Activated T-cell treated with anti-CD3 and anti-CD28 coated beads for 48 hours (primary cell): Measurements from ENCODE around the gene SRP68.
"Not testable (repeated sequence)": the region's sequence is repeated elsewhere in the genome, so short reads cannot be mapped to it uniquely, and the experiment has no call there.

Source experiments
- DNase-seq: peaks from one replicate; pipeline ENCODE4 v3.0.0-alpha.2; 2020; ENCODE audit warnings: low read depth

Gene SRP68

DNA sequence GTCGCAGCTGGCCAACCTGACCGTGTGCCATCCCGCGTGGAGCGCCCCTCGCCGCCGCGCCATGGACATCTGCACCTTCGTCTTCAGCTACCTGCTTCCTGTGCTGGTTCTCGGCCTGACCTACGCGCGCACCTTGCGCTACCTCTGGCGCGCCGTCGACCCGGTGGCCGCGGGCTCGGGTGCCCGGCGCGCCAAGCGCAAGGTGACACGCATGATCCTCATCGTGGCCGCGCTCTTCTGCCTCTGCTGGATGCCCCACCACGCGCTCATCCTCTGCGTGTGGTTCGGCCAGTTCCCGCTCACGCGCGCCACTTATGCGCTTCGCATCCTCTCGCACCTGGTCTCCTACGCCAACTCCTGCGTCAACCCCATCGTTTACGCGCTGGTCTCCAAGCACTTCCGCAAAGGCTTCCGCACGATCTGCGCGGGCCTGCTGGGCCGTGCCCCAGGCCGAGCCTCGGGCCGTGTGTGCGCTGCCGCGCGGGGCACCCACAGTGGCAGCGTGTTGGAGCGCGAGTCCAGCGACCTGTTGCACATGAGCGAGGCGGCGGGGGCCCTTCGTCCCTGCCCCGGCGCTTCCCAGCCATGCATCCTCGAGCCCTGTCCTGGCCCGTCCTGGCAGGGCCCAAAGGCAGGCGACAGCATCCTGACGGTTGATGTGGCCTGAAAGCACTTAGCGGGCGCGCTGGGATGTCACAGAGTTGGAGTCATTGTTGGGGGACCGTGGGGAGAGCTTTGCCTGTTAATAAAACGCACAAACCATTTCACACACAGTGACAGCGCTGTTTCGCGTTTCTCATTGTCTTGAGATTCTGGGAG lies 4.7 kb upstream of the SRP68 start:
- no peak for DNase-seq

DNA sequence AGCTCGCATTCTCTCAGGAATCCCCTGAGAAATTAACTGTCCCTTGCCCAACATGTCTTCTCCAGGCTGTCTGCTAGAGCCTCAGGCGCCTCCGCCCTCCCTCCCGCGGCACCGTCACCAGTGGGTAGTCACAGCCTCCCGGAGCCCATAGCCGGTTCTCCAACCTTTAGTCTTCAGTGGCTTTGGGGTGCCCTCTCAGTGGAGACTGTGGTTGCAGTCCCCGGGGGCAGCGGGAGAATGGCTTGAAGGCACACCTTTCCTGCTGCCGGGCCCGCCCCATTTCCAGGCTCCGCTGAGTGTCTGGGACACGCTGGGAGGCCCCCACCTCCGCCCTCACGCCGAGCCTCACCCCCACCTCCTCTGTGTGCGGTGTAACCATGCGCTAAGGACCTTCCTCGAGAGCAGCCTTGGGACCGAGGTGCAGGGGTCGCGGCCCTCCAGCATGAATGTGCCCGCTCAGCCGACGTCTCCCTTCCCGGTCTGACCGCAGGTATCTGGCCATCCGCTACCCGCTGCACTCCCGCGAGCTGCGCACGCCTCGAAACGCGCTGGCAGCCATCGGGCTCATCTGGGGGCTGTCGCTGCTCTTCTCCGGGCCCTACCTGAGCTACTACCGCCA lies 3.9 kb upstream of the SRP68 start:
- no peak for DNase-seq

DNA sequence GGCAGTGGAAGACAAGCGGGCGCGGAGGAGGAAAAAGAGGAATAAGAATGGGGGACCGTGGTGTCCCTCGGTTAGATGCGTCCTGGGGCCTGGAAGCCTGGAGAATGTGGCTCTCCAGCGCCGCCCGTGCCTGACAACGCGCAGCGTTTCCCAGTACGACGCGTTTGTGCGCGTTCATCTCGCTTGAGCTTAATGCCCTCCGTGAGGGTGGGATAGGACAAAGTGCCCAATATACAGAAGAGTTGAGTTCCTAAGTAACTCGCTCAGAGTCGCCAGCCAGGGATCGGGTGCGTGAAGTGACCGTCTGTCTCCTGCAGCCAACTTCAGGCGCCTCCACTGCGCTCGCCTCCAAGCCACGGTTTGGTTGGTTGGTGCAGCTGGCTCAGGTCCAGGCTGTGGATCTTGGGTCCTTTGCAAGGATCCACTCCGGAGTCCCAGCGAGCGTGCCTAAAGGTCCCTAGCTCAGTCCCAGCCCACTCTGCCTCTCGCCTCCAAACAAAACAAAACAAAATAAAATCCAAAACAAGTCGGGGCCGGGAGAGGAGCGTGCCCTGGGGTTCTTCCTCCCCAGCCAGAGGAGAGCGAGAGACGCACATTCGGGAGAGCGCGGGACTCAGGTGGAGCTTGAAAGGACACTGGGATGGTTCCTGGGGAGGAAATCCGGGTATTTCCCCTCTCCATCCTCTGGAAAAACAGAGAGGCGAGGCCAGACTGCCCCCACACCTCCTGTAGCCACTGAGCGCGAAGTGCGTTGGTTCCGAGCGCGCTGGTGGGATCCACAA lies 3.2 kb upstream of the SRP68 start:
- no peak for DNase-seq

DNA sequence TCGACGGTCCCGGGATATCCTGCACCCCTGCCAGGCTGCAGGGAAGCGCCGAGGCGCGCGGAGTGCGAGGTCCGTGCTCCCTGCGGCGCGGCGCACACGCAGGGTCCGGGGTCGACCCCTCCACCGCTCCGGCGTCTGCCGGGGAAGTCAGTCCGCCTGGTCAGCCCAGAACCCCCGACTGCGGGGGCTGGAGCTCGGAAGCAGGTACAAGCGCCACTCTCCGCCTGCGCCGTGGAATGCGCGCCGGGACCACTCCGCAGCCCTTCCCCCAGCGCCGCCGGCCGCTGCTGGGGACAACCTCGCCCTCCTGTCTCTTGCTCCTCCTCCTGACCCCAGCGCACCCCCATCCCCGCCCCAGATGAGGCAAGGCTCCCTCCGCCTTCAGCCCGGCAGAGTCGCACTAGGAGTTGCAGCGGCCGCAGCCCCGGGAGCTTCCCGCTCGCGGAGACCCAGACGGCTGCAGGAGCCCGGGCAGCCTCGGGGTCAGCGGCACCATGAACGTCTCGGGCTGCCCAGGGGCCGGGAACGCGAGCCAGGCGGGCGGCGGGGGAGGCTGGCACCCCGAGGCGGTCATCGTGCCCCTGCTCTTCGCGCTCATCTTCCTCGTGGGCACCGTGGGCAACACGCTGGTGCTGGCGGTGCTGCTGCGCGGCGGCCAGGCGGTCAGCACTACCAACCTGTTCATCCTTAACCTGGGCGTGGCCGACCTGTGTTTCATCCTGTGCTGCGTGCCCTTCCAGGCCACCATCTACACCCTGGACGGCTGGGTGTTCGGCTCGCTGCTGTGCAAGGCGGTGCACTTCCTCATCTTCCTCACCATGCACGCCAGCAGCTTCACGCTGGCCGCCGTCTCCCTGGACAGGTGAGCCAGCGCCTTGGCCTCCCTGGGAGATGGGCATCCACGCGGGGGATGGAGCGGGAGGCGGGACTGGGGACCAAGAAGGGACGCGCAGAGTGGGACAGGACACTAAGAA lies 2.4 kb upstream of the SRP68 start, which contains the start of gene GALR2:
Gene GALR2 (plus strand): TSS at position 392 of the 974 bp plus-strand sequence. CDS start 103 bp downstream, at position 495.
- no peak for DNase-seq

DNA sequence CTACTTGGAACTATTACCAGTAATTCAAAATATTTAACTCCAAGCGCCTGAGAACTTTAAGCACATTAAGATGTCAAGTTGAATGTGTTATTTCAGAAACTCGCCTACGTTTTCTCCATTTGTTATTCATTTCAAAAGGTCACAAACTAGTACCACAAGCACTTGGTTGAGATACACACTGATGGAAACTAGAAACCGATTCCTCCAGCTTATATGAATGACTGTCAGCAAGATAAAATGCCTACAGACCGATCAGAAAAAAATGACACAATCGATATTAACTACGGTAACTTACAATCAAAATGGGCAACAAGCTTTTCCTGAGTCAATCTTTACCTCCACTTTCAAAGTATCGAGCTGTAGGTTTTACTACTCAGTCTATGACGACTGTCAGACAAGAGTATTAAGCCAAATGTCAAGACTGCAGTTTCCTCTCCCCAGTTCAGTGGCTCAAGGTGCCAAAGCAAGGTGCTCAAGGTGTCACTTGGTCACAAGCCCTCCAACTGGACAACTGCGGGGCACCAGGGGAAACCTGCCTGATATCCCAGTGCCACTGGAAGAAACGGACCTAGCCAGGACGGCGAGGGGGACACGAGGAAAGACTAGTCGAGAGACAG lies 678 bp downstream of the SRP68 start:
- no peak for DNase-seq

DNA sequence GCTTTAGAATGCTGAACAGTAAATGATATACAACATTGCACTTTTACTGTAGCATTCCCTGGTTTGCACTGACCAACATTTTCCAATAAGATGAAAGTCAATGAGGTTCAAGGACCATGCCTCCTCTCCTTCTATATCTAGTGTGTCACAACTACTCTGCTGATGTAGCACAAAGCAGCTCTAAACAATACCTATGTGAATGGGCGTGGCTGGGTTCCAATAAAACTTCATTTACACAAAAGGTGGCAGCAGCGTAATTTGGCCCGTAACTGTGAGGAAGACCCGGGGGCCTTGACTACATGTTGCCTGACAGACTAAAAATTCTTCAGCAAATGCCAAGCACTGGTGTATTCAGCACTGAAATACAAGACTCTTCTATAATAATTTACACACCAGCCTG lies 6.5 kb downstream of the SRP68 start:
- no peak for DNase-seq

DNA sequence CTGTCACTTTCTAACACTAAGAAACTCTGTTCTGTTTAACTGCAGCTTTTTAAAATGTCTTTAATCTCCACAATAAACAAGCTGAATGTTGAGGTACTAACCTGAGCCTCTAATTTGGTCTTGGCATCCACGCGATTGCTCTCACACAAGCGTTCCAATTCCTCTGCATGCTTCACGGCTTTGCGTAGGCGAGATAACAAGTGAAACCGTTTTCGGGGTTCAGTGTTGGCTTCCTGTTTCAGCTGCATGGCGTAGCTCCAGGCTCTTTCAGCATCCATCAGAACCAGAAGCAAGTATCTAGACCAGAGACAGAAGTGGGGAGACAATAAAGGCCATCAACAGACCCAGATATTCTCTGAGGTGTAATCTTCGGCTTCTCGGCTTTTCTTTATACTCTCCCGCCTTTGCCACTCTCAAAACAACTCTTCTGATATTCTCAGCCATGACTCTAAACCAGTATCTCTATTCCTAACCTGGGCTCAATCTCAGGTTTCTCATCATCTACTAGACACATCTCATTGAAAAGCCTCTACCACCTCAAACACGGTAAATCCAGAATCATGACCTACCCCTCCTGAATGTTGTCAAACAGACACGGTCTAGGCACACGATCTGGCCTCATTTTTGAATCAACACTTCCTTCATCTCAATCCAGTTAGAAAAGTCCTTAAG lies 8.3 kb downstream of the SRP68 start:
- DNase-seq = peak; percentile 35

DNA sequence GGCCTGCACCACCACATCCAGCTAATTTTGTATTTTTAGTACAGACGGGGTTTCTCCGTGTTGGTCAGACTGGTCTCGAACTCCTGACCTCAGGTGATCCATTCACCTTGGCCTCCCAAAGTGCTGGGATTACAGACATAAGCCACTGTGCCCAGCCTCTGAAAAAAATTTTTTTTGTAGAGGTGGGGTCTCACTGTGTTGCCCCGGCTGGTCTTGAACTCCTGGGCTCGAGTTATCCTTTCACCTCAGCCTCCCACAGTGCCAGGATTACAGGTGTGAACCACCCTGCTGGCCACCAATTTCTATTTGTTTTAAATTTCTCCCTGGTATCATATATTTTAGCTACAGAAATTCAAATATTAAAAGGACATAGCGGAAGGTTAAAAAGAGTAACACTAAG lies 14.1 kb downstream of the SRP68 start:
- DNase-seq = not testable (repeated sequence)

DNA sequence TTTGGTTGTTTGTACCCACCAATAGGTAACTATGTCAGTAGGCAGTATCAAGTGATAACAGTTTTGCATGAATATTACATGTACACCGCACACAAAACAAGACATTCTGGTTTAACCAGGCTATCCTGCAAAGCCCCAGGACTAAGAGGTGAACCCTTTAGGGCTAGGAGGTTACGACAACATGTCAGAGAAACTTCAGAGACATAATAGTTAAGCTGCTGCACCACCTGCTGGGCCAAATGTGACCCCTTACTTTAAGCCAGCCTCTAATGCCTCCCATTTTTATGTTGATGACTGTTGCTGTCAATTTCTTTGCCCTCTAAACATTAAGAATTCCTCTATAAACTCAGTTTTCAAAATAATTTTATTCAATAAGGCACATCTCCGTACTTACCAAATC lies 15.4 kb downstream of the SRP68 start:
- DNase-seq = no peak

DNA sequence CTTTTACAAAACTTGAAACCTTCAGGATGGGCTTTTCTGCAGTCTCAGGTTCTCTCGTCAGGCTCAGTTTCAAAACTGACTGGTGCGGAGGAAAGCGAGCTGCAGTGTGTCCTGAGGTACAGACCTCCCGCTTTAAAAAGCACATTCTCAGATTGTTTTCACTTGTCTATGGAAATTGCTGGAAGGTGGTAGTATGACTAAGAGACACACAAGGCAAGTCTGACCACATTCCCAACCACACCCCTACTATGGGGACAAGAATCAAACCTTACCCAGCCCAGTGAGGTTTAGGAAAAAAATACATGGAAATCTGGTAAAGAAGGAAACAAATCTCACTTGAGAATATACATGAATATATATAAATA lies 18.2 kb downstream of the SRP68 start:
- no peak for DNase-seq

DNA sequence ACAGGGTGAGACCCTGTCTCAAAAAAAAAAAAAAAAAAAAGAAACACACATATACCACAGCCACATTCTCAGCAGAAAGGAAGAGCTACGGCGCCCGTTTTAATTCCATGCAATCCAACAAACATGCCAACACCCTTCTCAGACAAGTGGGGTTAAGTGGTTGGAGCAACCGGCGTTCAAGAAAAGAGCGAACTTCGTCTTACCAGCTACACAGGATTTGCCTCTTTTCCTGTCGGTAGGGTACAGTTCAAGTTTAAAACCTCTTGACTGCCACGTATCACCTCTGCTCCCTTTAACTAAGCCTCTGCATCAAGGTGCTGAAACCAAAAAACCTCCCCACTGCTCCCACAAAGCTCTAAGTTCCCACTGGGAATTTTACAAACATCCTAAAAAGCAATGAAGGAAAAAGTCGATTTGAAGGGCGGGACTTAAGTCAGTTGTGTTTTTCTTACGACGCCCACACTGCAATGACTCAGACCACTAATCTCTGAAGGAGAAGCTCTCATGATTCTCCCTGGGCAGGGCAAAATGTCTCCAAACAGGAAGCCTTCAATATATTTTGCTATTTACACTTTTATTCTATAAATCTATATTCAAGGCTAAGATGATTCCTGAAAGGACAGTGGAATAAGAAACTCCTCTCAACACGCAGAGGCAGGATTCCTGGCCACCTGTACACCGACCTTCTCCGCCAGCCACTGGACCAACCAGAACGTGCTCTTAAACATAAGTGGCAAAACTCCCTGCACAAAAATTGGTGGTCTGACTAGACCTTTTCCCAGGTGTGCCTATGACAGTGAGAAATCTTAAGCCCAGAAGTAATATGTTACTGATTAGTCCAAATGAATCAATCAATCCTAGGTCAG lies 18.8 kb downstream of the SRP68 start:
- no peak for DNase-seq

DNA sequence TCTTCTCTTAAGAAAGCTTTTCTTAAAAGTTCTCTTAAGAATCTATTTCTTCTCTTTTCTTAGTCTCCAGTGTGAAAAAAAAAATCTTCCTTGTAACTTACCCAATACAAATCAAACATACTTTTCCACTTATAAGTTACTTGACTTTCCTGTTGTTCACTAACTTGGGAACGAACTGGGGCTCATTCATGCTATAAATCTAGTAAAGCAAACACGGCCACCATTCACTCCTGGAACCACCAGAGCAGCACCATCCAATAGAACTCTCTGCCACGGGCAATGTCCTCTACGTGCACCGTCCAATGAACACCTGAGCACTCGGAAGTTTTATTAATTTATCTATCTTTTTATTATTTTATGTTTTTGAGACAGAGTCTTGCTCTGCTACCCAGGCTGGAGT lies 20.8 kb downstream of the SRP68 start:
- no peak for DNase-seq

DNA sequence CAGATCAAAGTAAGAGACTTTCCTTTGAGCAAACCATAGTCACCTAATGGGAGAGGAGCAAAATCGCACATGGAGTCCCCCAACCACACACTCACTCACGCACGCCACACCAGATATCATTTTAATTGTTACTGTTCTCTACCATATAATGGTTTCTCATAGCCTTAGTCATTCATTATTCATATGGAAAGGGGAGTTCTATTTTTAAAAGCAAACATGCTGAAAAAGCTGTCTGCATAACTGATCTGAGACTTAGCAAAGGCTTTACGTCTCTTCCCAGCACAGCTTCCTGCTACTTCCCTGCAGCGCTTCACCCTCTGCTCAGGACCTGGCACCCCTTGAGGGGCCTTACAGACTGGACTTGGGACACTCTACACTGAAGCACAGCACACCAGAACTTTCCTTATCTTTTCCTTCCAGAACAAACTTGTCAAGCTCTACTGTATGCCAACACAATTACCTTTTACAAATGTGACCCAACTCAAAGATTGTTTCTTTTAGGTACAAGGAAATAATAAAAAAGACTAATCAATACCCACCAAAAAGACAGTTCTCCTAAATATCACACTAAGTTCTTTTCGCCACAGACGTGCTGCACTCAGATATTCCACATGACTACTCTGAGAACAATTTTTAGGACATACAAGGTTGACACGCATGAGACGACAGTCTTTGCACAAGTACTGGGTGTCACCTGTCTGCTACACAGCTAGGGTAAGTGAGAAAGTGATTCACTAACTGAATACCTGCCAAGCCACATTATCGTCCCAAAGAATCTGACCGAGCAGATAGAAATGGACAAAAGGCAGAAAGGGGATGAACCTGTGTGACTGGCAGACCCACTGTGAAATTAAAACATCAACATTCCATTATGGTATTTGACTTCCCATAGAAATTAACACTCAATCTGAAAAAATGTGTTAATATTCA lies 21.5 kb downstream of the SRP68 start:
- no peak for DNase-seq

DNA sequence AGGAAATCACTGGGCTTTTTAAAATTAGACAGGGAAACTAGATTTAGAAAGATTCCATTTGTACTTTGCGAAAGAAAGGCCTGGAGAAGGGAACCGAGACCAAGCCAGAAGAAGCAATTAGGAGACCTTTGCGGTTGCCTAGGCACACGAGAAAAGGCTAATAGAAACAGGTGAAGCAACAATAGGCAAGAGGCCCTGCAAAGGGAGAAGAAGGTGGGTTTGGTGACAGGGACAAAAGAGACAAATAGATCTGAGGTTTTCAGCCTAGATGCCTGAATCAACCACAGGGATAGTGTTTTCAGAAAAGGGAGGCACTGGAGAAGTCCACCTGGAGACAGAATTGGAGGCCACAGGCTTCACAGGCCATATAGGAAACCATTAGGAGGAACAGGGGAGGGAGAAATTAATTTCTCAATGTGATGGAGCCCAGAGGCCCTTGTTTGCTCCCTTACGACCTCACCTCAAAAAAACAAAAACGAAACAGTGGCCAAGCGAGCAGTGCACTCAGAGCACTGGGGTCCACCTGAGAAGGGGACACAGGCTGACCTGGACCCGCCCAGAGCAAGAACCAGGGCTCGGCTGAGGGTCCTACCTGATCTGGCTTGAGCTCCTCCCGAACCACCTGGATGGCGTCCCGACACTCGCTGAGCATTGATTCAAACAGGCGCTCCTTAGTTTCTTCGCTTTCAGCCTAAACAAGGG lies 22.3 kb downstream of the SRP68 start:
- no peak for DNase-seq

DNA sequence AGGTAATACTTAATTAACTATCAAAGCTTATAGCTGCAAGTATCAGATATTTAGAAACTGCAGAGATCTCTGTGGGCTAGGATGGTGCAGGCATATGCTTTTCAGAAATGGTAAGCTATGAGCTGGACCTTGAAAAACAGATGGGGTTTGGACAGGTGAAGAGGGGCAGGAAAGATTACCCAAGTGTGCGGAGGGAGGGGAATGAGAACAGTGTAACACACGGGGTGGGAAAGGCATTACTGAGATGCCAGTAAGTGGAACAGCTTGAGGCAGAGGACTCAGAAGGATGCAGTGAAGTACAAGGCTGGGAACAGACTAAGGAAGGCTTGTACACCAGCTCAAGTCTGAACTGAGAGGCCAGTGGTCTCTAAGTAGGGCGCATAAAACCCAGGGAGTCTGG lies 23.1 kb downstream of the SRP68 start:
- DNase-seq = no peak

DNA sequence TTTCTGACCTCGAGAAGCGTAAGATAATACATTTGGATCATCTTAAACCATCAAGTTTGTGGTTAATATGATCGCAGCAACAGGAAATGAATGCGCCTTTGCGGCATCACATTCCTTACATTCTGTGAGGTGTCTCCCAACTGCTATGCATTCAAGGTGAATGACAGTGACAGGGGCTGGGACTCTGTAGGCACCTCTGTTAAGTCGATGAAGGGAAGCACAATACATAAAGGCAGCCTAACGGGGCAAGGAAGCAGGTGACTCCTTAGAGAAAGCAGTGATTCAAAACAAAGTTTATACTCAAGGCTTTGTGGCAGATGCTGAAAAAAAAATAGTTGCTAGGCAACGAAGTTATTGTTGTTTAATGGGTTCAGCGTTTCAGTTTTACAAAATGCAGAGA lies 23.6 kb downstream of the SRP68 start:
- DNase-seq = no peak

DNA sequence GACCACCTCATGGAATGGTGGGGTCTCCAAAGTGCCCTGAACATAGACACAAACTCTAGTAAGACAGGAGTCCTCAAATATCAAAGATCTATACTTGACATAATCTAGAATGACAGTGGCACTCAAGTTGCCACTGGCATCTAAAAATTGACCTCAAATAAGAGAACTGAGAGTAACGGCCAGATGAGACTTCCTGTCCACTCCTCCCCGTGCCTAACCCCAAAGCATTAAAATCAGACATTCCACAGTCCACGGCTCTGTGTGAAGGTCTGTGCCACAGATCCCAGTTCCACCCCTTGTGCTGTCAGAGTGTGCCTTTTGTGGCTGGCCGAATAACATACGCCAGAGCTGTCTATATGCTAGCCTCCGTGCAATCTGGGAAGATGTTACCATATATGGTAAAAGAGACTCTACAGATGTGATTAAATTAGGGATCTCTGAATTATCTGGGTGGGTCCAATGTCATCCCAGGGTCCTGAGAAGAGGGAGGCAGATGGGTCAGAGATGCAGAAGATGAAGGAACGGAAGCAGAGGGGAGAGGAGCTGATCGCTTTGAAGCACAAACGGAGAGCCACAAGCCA lies 24.2 kb downstream of the SRP68 start:
- no peak for DNase-seq

DNA sequence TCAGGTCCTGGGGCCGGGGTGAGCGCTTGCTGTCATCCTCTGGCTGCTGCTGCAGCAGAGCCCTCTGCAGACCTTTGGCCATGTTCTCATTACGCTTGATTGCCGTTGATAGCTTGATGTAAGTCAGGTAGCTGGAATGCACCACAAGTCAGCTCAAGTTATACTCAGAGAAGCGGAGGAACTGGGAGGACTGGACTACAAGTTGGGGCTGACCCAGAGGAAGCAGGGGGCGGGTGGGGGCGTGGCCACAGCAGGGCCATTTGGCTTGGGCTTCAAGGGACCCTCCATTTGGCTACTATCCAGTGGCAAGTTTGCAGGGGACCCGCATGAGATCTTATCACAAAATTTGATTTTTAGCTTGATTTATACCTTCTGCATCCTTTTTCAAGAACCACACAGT lies 26.3 kb downstream of the SRP68 start:
- DNase-seq = no peak
